H9 (cell line): Measurements from ENCODE around the gene NKD1. TPM values are rescaled to one million over a fixed set of nuclear protein-coding genes. Genes with fewer than 3 reads are reported as not detected.

Experiments used
- DNase-seq: peaks from one replicate; pipeline ENCODE4 v3.0.0-alpha.2; 2017
- H2AFZ ChIP-seq: one replicate; pipeline ENCODE4 v1.6.1; 2013; ENCODE audit warnings: mild to moderate bottlenecking, low read length, control low read depth, moderate library complexity
- H2AK5ac ChIP-seq: 2 replicates; pipeline ENCODE4 v1.6.1; 2013; ENCODE audit warnings: low read length, control low read depth, mixed read lengths; ENCODE audit not compliant: insufficient read length
- H2BK120ac ChIP-seq: one replicate; pipeline ENCODE4 v1.6.1; 2013; ENCODE audit warnings: low read depth, mild to moderate bottlenecking, low read length, control low read depth, inconsistent platforms; ENCODE audit not compliant: poor library complexity, severe bottlenecking
- H2BK12ac ChIP-seq: 2 replicates; pipeline ENCODE4 v1.6.1; 2013; ENCODE audit warnings: low read length, control low read depth, mixed read lengths, low read depth; ENCODE audit not compliant: insufficient read length
- H2BK15ac ChIP-seq: 2 replicates; pipeline ENCODE4 v1.6.1; 2013; ENCODE audit warnings: low read depth, low read length, control low read depth
- H2BK20ac ChIP-seq: one replicate; pipeline ENCODE4 v1.6.1; 2013; ENCODE audit warnings: low read depth, mild to moderate bottlenecking, low read length, control low read depth, inconsistent platforms; ENCODE audit not compliant: poor library complexity, severe bottlenecking
- H2BK5ac ChIP-seq: 2 replicates; pipeline ENCODE4 v1.6.1; 2013; ENCODE audit warnings: low read length, control low read depth, mixed read lengths; ENCODE audit not compliant: insufficient read length
- H3K14ac ChIP-seq: 2 replicates; pipeline ENCODE4 v1.6.1; 2013; ENCODE audit warnings: low read length, control low read depth; ENCODE audit not compliant: insufficient read depth
- H3K18ac ChIP-seq: 2 replicates; pipeline ENCODE4 v1.6.1; 2013; ENCODE audit warnings: low read depth, mild to moderate bottlenecking, mixed read lengths, low read length, control low read depth; ENCODE audit not compliant: insufficient read length
- H3K23ac ChIP-seq: 2 replicates; pipeline ENCODE4 v1.6.1; 2013; ENCODE audit warnings: low read length, control low read depth, mixed read lengths, low read depth; ENCODE audit not compliant: insufficient read length
- H3K23me2 ChIP-seq: 2 replicates; pipeline ENCODE4 v1.6.1; 2013; ENCODE audit warnings: low read depth, mild to moderate bottlenecking, mixed read lengths, low read length, control low read depth; ENCODE audit not compliant: insufficient read length, poor library complexity, severe bottlenecking
- H3K27ac ChIP-seq: 2 replicates; pipeline ENCODE4 v1.5.1; 2013; ENCODE audit warnings: low read length, control low read depth, mixed read lengths, low read depth; ENCODE audit not compliant: insufficient read length
- H3K27me3 ChIP-seq: 2 replicates; pipeline ENCODE4 v1.6.1; 2013; ENCODE audit warnings: low read length, control low read depth, inconsistent platforms; ENCODE audit not compliant: insufficient read depth
- H3K4ac ChIP-seq: 2 replicates; pipeline ENCODE4 v1.6.1; 2013; ENCODE audit warnings: low read depth, mild to moderate bottlenecking, control low read depth, inconsistent platforms, low read length, moderate library complexity
- H3K4me1 ChIP-seq: 2 replicates; pipeline ENCODE4 v1.6.1; 2013; ENCODE audit warnings: low read length, control low read depth, inconsistent platforms; ENCODE audit not compliant: insufficient read depth
- H3K4me2 ChIP-seq: 2 replicates; pipeline ENCODE4 v1.6.1; 2013; ENCODE audit warnings: low read length, control low read depth, mixed read lengths; ENCODE audit not compliant: insufficient read length, insufficient read depth
- H3K56ac ChIP-seq: 2 replicates; pipeline ENCODE4 v1.6.1; 2013; ENCODE audit warnings: low read depth, mild to moderate bottlenecking, mixed read lengths, low read length, control low read depth; ENCODE audit not compliant: insufficient read length
- H3K79me1 ChIP-seq: 2 replicates; pipeline ENCODE4 v1.6.1; 2013; ENCODE audit warnings: low read depth, mild to moderate bottlenecking, moderate library complexity, low read length, control low read depth, inconsistent platforms; ENCODE audit not compliant: insufficient read depth, poor library complexity, severe bottlenecking
- H3K79me2 ChIP-seq: 2 replicates; pipeline ENCODE4 v1.6.1; 2013; ENCODE audit warnings: low read length, control low read depth, inconsistent platforms; ENCODE audit not compliant: insufficient read depth
- H3K9ac ChIP-seq: 2 replicates; pipeline ENCODE4 v1.6.1; 2013; ENCODE audit warnings: low read length, control low read depth, mixed read lengths; ENCODE audit not compliant: insufficient read length; ENCODE audit errors: extremely low read depth
- H3K9me3 ChIP-seq: one replicate; pipeline ENCODE4 v1.6.1; 2013; ENCODE audit warnings: low read depth, low read length, inconsistent platforms; ENCODE audit not compliant: control insufficient read depth
- H3T11ph ChIP-seq: one replicate; pipeline ENCODE4 v1.6.1; 2013; ENCODE audit warnings: mild to moderate bottlenecking, low read length, control low read depth, inconsistent platforms
- H4K20me1 ChIP-seq: one replicate; pipeline ENCODE4 v1.6.1; 2013; ENCODE audit not compliant: control insufficient read depth, insufficient read length, insufficient read depth
- H4K5ac ChIP-seq: 2 replicates; pipeline ENCODE4 v1.6.1; 2013; ENCODE audit warnings: low read depth, mild to moderate bottlenecking, mixed read lengths, low read length, control low read depth; ENCODE audit not compliant: insufficient read length
- H4K8ac ChIP-seq: replicated peaks from 2 replicates; pipeline ENCODE4 v1.6.1; 2013; ENCODE audit warnings: low read length, control low read depth, mixed read lengths, low read depth; ENCODE audit not compliant: insufficient read length
- H4K91ac ChIP-seq: 2 replicates; pipeline ENCODE4 v1.6.1; 2013; ENCODE audit warnings: low read depth, mild to moderate bottlenecking, moderate library complexity, mixed read lengths, low read length, control low read depth; ENCODE audit not compliant: insufficient read length
- H3K27ac Mint-ChIP-seq, 3 experiments: 2 replicates in 2 of 3; 3 replicates in 1 of 3; pipeline ENCODE4 v1.8.0; 2020 to 2021; ENCODE audit warnings: mixed read lengths in 3 of 3, mild to moderate bottlenecking in 1 of 3, moderate library complexity in 1 of 3
- H3K27me3 Mint-ChIP-seq: 2 replicates; pipeline ENCODE4 v1.8.0; 2021; ENCODE audit warnings: low read depth, mild to moderate bottlenecking, moderate library complexity, mixed read lengths
- H3K36me3 Mint-ChIP-seq, 3 experiments: 2 replicates in 2 of 3; 3 replicates in 1 of 3; pipeline ENCODE4 v1.8.0; 2020 to 2021; ENCODE audit warnings: low read depth in 3 of 3, mixed read lengths in 3 of 3; ENCODE audit not compliant: insufficient read depth in 1 of 3
- H3K4me1 Mint-ChIP-seq, 2 experiments: 2 replicates each; pipeline ENCODE4 v1.8.0; 2020; ENCODE audit warnings: mixed read lengths in 2 of 2
- H3K4me3 Mint-ChIP-seq, 2 experiments: 2 replicates in 1 of 2; 3 replicates in 1 of 2; pipeline ENCODE4 v1.8.0; 2020 to 2021; ENCODE audit warnings: mild to moderate bottlenecking in 2 of 2, mixed read lengths in 2 of 2, moderate library complexity in 1 of 2
- H3K9me3 Mint-ChIP-seq, 2 experiments: 2 replicates in 1 of 2; 3 replicates in 1 of 2; pipeline ENCODE4 v1.8.0; 2020; ENCODE audit warnings: mild to moderate bottlenecking in 2 of 2, mixed read lengths in 2 of 2, moderate library complexity in 1 of 2
- WGBS: extraction: QIAGEN DNeasy Blood & Tissue Kit; methylation state at CpG from one replicate; pipeline ENCODE4 v1.1.7; 2013; ENCODE audit warnings: missing lambda C conversion rate, low lambda C conversion rate, mixed read lengths; ENCODE audit not compliant: insufficient read length; ENCODE audit errors: extremely low coverage; 5-methylcytosine and 5-hydroxymethylcytosine counted together
- total RNA-seq: library from RNA; stranded (reverse); gene quantifications from 2 replicates; pipeline ENCODE4 v1.2.1, GENCODE V29; 2021
- TF ChIP-seq, protein P1 (sequence below): fragments of 200-600 bp; sonication (generic); conservative IDR thresholded peaks from 3 replicates; pipeline ENCODE4 v1.8.0; 2021; ENCODE audit warnings: antibody characterized with exemption, mild to moderate bottlenecking

The NKD1 gene
- total RNA-seq, 1 experiment from 2014 or later, result 1.9 TPM

- Histone ChIP-seq H2AFZ (no peak overlapping the region), H2BK20ac (no peak overlapping the region), H2BK120ac (no peak overlapping the region), H3K4ac (no peak overlapping the region), H3K23me2 (peaks cover 3% of the 10 kb centered on the region), H3K18ac (no peak overlapping the region), H3K14ac (no peak overlapping the region), H3K9ac (no peak overlapping the region), H4K8ac (no peak overlapping the region), H3K27ac (no peak overlapping the region), H2BK15ac (no peak overlapping the region), H2AK5ac (no peak overlapping the region), H3K79me2 (no peaks in the 10 kb centered on the region), H4K91ac (no peak overlapping the region), H3K4me2 (no peak overlapping the region), H3K27me3 (no peaks in the 10 kb centered on the region), H3K23ac (no peak overlapping the region), H2BK12ac (no peak overlapping the region), H3K9me3 (no peaks in the 10 kb centered on the region), H4K20me1 (no peaks in the 10 kb centered on the region), H3K79me1 (no peaks in the 10 kb centered on the region), H3K4me1 (no peaks in the 10 kb centered on the region), H3K56ac (no peak overlapping the region), H3T11ph (no peak overlapping the region), H2BK5ac (no peak overlapping the region), H4K5ac (no peak overlapping the region)
- Mint-ChIP-seq H3K4me1 (peaks cover 0 to 4% of the 10 kb centered on the region in 2 experiments; a peak in 1 of 4 replicates), H3K27me3 (no peaks in the 10 kb centered on the region; the same call in 1 of the 2 replicates), H3K9me3 (no peaks in the 10 kb centered on the region), H3K4me3 (no peak overlapping the region; a peak in 1 of 5 replicates), H3K27ac (no peak overlapping the region), H3K36me3 (no peaks in the 10 kb centered on the region)
- TF ChIP-seq, protein P1, sequence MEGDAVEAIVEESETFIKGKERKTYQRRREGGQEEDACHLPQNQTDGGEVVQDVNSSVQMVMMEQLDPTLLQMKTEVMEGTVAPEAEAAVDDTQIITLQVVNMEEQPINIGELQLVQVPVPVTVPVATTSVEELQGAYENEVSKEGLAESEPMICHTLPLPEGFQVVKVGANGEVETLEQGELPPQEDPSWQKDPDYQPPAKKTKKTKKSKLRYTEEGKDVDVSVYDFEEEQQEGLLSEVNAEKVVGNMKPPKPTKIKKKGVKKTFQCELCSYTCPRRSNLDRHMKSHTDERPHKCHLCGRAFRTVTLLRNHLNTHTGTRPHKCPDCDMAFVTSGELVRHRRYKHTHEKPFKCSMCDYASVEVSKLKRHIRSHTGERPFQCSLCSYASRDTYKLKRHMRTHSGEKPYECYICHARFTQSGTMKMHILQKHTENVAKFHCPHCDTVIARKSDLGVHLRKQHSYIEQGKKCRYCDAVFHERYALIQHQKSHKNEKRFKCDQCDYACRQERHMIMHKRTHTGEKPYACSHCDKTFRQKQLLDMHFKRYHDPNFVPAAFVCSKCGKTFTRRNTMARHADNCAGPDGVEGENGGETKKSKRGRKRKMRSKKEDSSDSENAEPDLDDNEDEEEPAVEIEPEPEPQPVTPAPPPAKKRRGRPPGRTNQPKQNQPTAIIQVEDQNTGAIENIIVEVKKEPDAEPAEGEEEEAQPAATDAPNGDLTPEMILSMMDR, result no peak
- WGBS, result no CpG with 5 or more reads among the region's 4 CpGs
- DNase-seq, result no peak
These were observed 78.7 kb downstream of the NKD1 start for GRCh38 chr16:50626868-50627267.
